Measurements from ENCODE around the gene GRID2.
"Not testable (repeated sequence)": the region's sequence is repeated elsewhere in the genome, so short reads cannot be mapped to it uniquely, and the experiment has no call there.

GRID2 gene

DNA sequence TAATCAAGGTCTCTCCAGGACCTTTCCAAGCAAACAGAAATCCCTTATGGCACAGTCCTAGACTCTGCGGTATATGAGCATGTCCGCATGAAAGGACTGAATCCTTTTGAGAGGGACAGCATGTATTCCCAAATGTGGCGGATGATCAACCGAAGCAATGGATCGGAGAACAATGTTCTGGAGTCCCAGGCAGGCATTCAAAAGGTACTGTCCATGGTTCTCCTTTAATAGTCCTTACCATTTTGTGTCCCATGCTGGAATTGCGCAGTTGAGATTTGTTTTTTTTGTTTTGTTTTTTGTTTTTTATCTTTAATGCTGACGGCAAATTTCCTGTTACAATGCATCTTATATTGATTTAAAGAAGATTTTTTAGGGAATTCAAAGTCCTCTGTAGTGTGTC is 1211.4 kb downstream of the GRID2 start:
- DNase-seq (ENCODE audit: low spot score): no peak

DNA sequence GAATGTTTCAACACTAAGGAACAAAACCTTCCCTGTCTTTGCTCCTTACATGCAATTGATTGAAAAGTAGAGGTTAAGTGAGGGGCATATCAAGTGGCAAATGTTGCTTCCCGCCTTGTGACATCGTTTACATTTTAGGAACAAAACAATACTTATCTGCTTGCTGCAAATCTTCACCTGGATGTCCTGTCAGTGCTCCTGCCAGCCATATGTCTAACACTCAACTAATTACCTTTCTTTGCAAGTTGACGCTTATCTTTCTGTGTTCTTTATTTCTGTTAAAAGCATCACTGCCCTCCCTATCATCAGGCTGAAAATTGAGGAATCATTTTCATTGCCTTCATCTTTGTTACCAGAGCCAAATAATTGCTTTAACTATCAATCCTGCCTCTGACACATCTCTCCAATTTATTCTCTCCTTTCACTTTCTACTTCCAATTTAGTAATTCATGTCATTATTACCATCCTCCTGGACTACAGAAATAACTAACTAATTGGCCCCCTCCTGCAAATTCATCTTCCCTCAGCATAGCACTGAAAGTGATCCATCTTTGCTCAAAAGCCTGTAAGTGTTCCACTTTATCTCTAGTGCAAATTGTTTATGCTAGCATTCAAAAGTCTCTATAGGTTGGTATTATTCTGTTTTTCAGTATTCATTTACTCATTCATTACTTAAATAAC is 1226.1 kb downstream of the GRID2 start:
- DNase-seq (ENCODE audit: low spot score): no peak

DNA sequence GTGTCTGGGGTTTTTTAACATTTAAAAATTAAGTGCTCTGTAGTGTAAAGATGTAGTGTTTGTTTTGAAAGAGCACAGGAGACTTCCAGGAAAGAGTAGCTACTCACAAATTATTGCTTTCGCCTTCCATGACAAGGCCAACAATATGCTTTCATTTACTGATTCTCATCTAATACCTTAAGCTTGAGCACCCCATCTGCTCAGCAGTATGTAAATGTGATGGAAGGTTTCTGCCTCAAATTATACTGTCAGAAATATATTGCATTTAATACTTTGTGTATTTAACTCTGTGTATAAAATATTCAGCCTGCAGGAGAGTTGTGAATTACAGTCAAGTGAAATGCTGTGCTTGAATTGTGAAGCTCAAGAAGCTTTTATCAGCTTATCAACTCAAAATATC is 1228.5 kb downstream of the GRID2 start:
- DNase-seq (ENCODE audit: low spot score): no peak

DNA sequence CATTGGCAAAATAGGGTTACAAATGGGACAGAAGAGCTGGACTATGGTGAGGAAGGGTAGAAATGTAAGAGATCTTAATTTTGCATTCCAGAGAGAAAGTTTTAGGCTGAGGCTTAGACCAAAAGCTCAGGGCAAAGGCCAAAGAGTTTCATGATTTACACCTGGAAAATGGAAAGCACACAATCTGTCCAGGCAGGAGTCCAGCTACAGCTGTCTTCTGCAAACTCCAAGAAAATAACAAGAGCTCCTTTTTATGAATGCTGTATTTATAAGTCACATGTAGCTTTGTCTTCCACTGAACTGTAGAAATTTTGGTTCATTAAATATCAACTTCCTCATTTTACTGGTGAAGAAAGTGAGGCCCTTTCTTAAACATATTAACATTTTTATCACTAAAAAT is 1236.8 kb downstream of the GRID2 start:
- no peak for DNase-seq (ENCODE audit: low spot score)

DNA sequence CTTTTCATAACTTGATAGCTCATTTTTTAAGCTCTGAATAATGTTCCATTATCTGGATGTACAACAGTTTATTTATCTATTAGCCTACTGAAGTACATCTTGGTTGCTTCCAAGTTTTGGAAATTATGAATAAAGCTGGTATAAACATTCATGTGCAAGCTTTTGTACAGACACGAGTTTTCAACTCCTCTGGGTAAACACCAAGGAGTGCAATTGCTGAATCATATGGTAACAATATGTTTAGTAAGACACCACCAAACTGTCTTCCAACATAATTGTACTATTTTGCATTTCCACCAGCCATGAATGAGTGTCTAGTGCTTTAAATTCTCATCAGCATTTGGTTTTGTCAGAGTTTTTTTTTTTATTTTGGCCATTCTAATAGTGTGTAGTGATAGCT is 1258.1 kb downstream of the GRID2 start:
- no peak for DNase-seq (ENCODE audit: low spot score)

DNA sequence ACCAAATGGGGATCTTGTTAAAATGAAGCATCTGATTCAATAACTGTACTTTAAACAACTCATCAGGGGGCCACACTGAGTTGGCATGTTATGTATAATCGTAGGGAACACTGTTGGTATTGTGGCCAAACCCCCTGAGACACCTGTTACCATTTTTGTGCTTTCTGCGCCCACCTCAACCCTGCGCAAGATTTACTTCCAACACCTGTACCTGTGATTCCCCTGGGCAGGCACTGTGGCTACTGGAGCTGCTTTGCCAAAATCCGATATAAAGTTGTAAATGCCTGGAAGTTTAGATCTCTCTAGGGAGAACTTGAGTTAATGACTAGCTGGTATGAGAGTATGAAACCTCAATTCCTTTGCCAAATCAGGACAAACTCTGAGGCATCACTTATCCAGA is 1265.0 kb downstream of the GRID2 start:
- DNase-seq (ENCODE audit: low spot score): no peak

DNA sequence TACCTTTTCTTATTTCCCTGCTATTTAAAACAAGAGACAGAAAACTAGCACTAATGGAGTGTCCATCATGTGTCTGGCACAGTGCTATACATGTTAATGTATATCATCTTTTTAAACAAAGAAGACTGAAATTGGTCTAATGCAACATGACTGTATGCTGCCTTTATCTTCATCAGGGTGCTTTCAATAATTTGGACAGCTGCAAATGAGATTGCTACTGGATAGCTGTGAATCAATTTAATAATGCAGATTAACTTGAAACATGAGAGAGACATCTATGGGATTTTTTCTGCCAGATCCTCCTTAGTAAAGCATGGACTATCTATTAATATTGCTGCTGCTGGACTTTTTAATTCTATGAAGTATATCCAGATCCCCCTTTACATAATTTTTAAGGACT is 1269.5 kb downstream of the GRID2 start:
- no peak for DNase-seq (ENCODE audit: low spot score)

DNA sequence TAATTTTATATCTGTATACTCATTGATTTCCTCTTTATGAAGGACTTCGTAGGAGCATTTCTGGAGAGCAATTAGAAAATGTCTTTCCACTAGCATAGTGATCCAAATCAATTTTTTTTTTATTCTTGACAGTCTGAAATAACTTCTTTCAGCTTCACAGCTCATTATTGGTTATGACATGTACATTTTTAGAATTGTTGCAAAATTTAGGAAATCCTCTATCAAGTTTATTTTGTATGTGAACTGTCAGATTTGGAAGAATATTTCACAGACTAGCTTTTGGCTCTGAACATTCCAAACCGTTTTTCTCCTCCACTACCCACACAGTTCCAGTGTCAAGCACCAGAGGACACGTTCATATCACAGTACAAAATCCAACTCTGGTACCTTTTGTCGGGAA is 1275.2 kb downstream of the GRID2 start:
- no peak for DNase-seq (ENCODE audit: low spot score)

DNA sequence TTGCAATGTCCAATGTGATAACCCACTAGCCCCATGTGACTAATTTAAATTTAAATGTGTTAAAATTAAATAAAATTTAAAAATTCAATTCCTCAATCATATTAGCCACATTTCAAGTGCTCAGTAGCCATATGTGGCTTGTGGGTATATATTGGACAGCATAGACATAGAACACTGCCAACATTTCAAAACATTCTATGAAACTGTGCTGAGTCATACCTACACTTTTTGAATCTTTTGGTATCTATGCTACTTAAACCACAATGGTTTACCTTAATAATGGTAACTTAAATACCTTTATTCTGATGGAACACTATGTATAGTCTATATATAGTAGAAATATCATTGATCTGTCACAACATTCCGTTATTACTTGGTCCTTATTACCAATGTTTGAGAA is 1301.4 kb downstream of the GRID2 start:
- no peak for DNase-seq (ENCODE audit: low spot score)

DNA sequence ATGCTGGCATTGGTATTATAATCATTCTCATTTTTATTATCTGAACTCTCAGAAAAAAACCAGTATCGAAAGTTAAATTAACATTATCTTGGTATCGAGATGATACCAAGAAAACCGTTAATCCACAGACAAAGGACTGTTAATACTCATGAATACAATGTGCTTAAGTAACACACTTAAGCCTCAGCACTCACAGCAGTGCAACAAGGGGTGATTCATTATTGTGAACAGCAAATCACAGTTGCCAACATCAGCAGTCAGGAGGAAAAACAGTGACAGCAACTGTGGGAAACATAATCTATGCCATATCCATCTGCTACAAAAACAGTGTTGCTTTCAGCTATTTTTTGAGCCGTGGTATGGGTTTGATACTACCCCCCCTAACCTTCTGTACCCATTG is 1313.8 kb downstream of the GRID2 start:
- DNase-seq (ENCODE audit: low spot score): no peak

DNA sequence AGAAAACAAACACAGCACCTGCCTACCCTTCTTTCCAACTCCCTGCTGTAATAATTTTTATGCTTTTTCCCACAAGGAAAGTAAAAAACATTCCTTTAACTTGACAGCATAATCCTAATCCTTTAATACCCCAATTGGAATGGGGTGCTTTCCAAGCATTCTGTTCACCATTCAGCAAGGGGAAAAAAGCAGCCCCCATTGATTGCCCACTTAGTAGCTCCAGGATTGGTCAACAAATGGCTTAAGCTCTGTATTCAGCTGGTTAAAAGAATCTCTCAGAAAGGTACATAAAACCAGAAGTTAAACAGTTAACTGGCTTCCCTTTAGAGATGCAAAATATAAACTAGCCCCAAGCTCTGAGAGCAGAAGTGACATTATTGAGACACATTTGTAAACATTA is 1330.0 kb downstream of the GRID2 start:
- no peak for DNase-seq (ENCODE audit: low spot score)

DNA sequence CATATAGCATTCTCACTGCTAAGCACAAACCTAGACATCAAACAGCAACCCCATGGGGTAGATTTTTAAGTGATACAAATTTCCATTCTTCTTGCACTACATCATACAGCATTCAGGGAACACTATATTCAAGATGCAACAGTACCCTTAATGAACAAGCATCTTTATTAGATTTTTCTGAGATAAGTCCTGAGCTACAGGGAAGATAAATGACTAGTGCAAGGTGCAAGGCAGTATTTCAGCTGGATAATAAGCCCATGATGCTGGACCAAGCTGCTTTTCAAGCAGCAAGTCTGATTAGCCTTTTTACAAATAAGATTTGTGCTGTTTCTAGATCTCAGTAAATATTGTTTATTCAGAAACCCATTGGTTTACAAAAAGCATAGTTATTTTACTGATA is 1332.2 kb downstream of the GRID2 start:
- DNase-seq (ENCODE audit: low spot score): no peak

DNA sequence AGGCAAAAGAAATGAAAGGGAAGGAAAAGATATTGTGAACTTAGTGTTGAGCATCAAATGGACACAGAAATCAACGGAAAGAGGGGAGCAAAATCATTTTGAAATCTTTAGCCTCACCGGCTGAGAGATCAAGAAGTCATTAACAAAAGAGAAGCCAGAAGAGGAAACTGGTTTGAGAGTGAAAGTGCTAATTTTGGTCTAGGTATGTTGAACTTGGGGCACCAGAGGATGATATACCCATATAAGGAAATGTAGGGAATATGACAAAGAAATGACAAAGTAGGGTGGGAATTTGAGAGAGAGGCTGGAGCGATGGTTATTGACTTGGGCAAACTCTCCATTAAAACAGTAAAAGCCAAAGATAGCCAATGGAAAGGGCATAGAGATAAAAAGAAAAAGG is 1341.4 kb downstream of the GRID2 start:
- DNase-seq (ENCODE audit: low spot score): no peak

DNA sequence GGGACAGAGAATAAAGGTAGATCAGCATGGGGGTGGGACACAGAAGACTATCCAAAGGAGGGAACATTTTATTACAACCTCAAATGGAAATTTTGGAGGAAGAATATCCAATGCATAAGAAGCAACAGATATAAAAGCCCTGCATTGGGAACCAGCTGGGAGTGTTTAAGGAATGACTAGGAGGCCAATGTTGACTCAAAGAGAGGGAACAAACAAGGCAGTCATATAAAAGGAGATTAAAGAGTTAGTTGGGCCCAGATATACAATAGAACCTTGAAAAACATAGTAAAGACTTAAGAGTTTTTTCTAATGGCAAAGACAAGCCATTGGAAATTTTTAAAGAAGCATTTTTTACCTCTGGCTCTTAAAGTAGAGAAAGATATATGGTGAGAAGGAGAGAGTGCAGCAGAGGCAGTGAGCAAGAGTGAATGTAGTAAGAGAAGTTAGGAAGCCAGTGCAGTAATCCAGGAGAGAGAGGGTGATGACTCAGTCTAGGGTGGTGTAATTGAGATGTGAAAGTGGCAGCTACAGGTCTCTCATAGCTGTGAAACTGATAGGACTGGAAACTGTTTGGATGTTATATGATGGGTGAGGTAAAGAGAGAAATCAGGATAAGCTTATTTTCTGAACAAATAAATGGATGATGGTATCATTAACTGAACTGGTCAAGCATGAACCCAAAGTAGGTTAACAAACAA is 1342.6 kb downstream of the GRID2 start:
- DNase-seq (ENCODE audit: low spot score): peak; percentile 42

DNA sequence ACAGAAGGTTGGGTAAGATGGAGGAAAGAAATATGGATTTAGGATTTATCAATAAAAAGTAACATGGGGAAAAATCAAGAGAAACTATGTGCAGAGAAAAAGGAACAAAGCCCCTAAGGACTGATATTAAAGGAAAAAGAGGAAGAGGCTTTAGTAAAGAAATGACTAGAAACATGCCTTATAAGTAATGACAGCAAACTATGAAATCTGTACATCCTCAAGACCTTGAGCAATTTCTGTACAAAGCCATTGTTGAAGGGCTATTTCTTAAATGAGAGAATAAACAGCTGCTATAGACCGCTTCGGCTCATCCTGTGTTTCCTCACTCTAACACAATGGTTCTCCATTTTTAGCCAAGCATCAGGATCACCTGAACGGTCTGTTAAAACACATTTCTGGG is 1344.5 kb downstream of the GRID2 start:
- no peak for DNase-seq (ENCODE audit: low spot score)

DNA sequence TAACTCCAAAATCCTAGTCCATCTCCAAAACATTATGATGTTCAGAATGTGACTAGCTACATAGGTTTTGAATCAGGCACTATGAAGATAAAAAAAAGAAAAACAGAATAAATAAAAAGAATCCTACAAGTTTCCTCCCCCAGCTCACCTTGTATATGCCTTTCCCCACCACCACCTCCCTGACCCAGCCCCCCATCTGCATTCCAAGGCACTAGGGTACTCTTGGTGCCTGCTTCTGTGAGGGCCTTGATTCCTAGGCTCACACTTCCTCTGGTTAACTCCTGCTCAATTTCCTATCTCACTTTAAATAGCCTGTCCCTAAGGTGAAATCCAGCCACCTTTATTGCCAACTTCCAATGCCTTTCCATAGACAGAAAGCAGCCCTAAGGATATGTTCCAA is 1346.1 kb downstream of the GRID2 start:
- DNase-seq (ENCODE audit: low spot score): no peak

DNA sequence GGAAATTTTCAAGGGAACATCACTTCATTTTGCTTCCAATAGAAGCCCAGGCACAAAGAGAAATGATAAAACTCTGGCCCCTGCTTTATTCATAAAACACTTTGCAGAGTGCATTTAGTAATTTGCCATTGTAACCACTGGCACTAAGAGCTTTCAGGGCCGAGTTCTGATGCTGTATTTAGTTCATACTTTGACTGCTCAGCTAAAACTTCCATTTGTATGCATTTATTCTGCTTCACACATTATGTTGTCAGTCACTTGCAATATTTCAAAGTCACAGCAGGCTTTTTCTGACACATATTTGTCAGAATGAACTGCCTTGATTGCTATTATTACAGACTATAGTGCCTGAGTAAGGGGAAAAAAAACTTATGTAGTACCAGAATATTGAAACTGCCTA is 1350.4 kb downstream of the GRID2 start:
- no peak for DNase-seq (ENCODE audit: low spot score)

DNA sequence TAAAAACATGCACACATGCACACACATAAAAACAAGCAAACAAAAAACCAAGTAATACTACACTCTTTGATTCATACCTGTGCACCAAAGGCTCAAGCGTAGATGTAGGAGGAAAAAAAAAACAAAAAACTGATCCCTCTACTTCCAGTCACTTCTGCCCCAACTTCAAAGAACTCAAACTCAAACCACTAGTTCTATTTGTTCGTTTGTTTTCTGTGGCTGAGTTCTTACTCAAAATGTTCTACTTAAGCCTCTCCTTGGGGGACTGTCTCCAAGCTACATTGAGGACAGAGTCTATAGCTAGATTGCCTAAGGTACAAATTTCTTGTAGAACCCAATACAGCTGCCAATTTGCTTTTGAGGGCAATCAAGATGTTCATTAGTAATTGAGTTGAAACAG is 1353.8 kb downstream of the GRID2 start:
- DNase-seq (ENCODE audit: low spot score): no peak

DNA sequence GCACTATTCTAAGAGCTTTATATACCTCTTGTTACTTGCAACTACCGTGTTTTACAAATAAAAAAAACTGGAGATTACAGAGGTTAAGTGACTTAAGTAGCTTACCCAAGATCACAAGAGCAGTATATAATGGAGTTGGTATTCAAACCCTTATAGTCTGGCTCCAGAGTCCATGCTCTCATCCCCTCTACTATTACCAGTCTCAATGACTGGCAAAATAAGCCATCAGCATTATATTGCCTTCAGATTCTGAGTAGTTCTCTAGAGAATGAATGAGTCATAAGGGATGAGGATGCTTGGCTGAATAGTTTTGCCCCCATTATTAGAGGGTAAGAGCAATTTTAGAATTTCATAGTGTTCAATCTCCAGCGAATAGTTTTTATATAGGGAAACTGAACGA is 1354.7 kb downstream of the GRID2 start:
- DNase-seq (ENCODE audit: low spot score): peak; percentile 53

DNA sequence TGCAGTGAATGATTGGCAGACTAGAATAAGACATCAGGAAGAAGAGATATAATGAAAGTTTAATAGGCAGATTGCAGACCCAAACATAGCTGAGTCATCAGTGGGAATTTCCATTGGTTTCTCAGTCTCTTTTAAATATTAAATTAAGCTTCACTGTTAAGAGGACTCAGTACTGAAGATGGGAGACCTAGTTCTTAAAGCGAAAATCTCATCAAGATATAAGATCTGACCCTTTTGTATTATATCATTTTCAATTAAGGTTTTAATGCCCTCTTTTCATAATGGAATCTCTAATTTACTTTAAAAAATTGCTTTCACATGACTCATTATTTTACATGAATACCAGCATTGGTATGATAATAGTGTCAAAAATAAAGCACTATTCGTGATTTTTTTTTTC is 1355.9 kb downstream of the GRID2 start:
- peak; percentile 62 for DNase-seq (ENCODE audit: low spot score)

DNA sequence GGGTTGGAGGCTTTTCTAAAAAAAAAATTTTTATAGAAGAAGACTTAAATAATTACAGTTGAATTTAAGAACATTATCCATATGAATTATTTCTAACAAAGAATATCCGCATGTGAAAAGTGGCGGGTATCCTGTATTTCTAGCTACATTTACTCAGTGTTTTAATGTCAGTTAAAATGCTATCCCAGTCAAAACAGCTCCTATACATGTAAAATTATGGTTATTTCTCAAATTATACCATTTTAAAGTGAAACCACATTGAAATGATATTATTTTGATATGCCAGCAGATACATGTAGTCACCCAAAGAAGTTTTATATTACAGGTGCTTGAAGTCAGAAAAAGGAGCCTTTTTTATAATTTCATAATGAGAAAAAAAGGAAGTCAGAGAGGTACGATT is 1356.3 kb downstream of the GRID2 start:
- DNase-seq (ENCODE audit: low spot score): no peak

DNA sequence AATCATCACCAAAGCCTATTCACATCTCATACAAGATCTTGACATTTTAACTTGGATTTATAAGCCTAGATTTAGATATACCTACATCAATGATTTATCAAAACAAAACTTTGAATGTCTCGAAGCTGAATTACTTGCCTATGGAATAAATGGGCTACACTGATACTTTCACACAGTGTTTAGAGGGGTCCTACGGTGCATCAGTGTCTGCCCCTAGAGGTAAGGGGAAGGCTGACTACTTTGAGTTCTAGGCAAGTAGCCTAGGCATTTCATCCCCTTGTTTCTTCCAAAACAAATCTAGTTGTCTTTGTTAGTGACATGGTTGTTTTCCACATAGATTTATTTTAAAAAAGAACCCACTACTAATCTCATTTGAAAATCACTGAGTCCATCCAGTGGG is 1366.7 kb downstream of the GRID2 start:
- no peak for DNase-seq (ENCODE audit: low spot score)

DNA sequence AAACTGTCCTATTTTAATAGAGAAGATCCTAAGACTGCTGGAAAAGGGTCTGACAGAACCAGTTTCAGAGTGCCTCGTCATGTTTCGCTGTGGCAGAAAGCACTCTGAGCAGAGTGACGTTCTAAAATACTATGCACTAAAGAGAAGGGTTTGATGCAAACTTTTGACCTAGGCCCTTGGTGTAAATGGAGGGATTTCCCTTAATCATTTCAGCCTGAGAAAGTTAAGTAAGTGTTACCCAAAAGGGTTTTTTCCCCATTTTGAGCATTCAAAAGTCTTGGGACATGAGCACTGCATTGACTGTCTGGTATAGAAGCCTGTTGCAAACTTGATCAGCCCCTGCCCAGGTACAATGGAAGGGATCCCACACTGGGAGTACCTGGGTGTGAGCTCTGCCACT is 1367.3 kb downstream of the GRID2 start:
- DNase-seq (ENCODE audit: low spot score): no peak

DNA sequence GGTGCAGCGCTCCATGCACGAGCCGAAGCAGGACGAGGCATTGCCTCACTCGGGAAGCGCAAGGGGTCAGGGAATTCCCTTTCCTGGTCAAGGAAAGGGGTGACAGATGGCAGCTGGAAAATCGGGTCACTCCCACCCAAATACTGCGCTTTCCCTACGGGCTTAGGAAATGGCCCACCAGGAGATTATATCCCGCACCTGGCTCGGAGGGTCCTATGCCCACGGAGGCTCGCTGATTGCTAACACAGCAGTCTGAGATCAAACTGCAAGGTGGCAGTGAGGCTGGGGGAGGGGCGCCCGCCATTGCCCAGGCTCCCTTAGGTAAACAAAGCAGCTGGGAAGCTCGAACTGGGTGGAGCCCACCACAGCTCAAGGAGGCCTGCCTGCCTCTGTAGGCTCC is 1373.2 kb downstream of the GRID2 start:
- DNase-seq (ENCODE audit: low spot score): not testable (repeated sequence)

Measured in kidney tubule cell (primary cell).